Neural cell (in vitro differentiated cells): ENCODE data around the gene PEAK1. TPM values are rescaled to one million over a fixed set of nuclear protein-coding genes. Genes with fewer than 3 reads are reported as not detected.

Source experiments
- H2AFZ ChIP-seq: fragments of 200-600, 300-800 bp; sonication (generic), shearing (Covaris generic); 2 replicates; pipeline ENCODE4 v1.6.0; 2014; ENCODE audit warnings: low read depth, mild to moderate bottlenecking, antibody characterized with exemption, low read length, moderate library complexity
- H3F3A ChIP-seq: fragments of 200-600 bp; shearing (Covaris generic); 2 replicates; pipeline ENCODE4 v1.6.1; 2016; ENCODE audit warnings: mild to moderate bottlenecking, moderate library complexity, mixed read lengths, antibody characterized with exemption, low read length; ENCODE audit not compliant: insufficient read depth, poor library complexity, severe bottlenecking
- H3K27ac ChIP-seq: fragments of 200-600, 300-800 bp; sonication (generic), shearing (Covaris generic); 2 replicates; pipeline ENCODE4 v1.5.1; 2014; ENCODE audit warnings: mild to moderate bottlenecking, low read length, moderate library complexity
- H3K27me3 ChIP-seq: fragments of 300-800, 200-600 bp; sonication (generic), shearing (Covaris generic); 2 replicates; pipeline ENCODE4 v1.6.0; 2014; ENCODE audit warnings: mild to moderate bottlenecking, low read depth, low read length, moderate library complexity; ENCODE audit not compliant: insufficient read depth
- H3K36me3 ChIP-seq: fragments of 300-800, 200-600 bp; sonication (generic), shearing (Covaris generic); 2 replicates; pipeline ENCODE4 v1.5.1; 2014; ENCODE audit warnings: mild to moderate bottlenecking, antibody characterized with exemption, low read length, moderate library complexity; ENCODE audit not compliant: insufficient read depth
- H3K4me2 ChIP-seq: fragments of 300-800, 200-600 bp; sonication (generic), shearing (Covaris generic); 2 replicates; pipeline ENCODE4 v1.6.0; 2014; ENCODE audit warnings: mild to moderate bottlenecking, low read length
- H3K4me3 ChIP-seq: fragments of 300-800, 200-600 bp; sonication (generic), shearing (Covaris generic); 2 replicates; pipeline ENCODE4 v1.5.1; 2014; ENCODE audit warnings: mild to moderate bottlenecking, low read length, moderate library complexity
- H3K79me2 ChIP-seq: fragments of 200-600 bp; shearing (Covaris generic); replicated peaks from 2 replicates; pipeline ENCODE4 v1.6.0; 2014; ENCODE audit warnings: mild to moderate bottlenecking, low read length, moderate library complexity; ENCODE audit not compliant: insufficient read depth
- H3K9ac ChIP-seq: fragments of 300-800, 200-600 bp; sonication (generic), shearing (Covaris generic); 2 replicates; pipeline ENCODE4 v1.6.1; 2016; ENCODE audit warnings: mild to moderate bottlenecking, low read length, mixed read lengths
- H3K9me2 ChIP-seq: fragments of 200-600 bp; shearing (Covaris generic); 2 replicates; pipeline ENCODE4 v1.6.1; 2016; ENCODE audit warnings: mild to moderate bottlenecking, low read length, mixed read lengths; ENCODE audit not compliant: insufficient read depth
- H3K9me3 ChIP-seq: fragments of 200-600, 300-800 bp; sonication (generic), shearing (Covaris generic); 2 replicates; pipeline ENCODE4 v1.6.1; 2016; ENCODE audit warnings: mild to moderate bottlenecking, mixed run types, low read length, moderate library complexity, mixed read lengths
- H4K20me1 ChIP-seq: fragments of 200-600 bp; shearing (Covaris generic); 2 replicates; pipeline ENCODE4 v1.6.1; 2016; ENCODE audit warnings: mild to moderate bottlenecking, mixed run types; ENCODE audit not compliant: insufficient read depth
- CTCF ChIP-seq: fragments of 450-650 bp; IDR thresholded peaks from 2 replicates; pipeline ENCODE4 v1.5.1; 2014; ENCODE audit warnings: antibody characterized with exemption, mild to moderate bottlenecking, moderate library complexity; ENCODE audit not compliant: poor library complexity, severe bottlenecking
- EP300 ChIP-seq: fragments of 450-650 bp; conservative IDR thresholded peaks from 2 replicates; pipeline ENCODE4 v1.6.1; 2014; ENCODE audit warnings: antibody characterized with exemption, mild to moderate bottlenecking, moderate library complexity; ENCODE audit not compliant: poor library complexity, severe bottlenecking
- EZH2 ChIP-seq: fragments of 200-600, 300-800 bp; shearing (Covaris generic), sonication (generic); IDR thresholded peaks from 2 replicates; pipeline ENCODE4 v1.6.1; 2014; ENCODE audit warnings: antibody characterized with exemption, low read length, borderline replicate concordance, mild to moderate bottlenecking; ENCODE audit not compliant: insufficient read depth, poor library complexity, severe bottlenecking
- POLR2AphosphoS5 ChIP-seq: IDR thresholded peaks from 2 replicates; pipeline ENCODE4 v1.6.1; 2012
- RAD21 ChIP-seq: fragments of 450-650 bp; conservative IDR thresholded peaks from 2 replicates; pipeline ENCODE4 v1.6.1; 2014; ENCODE audit warnings: antibody characterized with exemption, mild to moderate bottlenecking, moderate library complexity
- SMC3 ChIP-seq: fragments of 450-650 bp; conservative IDR thresholded peaks from 2 replicates; pipeline ENCODE4 v1.6.1; 2014; ENCODE audit warnings: antibody characterized with exemption, mild to moderate bottlenecking, moderate library complexity; ENCODE audit not compliant: poor library complexity
- TAF1 ChIP-seq: IDR thresholded peaks from 2 replicates; pipeline ENCODE4 v1.6.1; 2012; ENCODE audit warnings: low read depth
- polyA plus RNA-seq: library from polyadenylated mRNA; depleted of rRNA; stranded (reverse); fragments of >200 nt; gene quantifications from 2 replicates; pipeline ENCODE4 v1.2.3, GENCODE V29; 2014
- TF ChIP-seq, protein P1 (sequence below): IDR thresholded peaks from 2 replicates; pipeline ENCODE4 v1.6.1; 2012; ENCODE audit warnings: borderline replicate concordance

Gene PEAK1
- polyA plus RNA-seq, 1 donor from 2014 or later, result 5.8 TPM

GRCh38 chr15:77107068-77107467, 312.8 kb downstream of the PEAK1 start:
- H4K20me1 ChIP-seq, result no peaks in the 10 kb centered on the region
- H2AFZ ChIP-seq, result no peak overlapping the region
- no peaks in the 10 kb centered on the region for H3K9me3 ChIP-seq
- TF ChIP-seq EZH2 (no peak), SMC3 (no peak), TAF1 (no peak)
- no peak overlapping the region for H3K4me2 ChIP-seq
- no peaks in the 10 kb centered on the region for H3K36me3 ChIP-seq
- H3K9me2 ChIP-seq, result no peaks in the 10 kb centered on the region
- no peak overlapping the region for H3K27ac ChIP-seq
- no peaks in the 10 kb centered on the region for H3F3A ChIP-seq
- no peaks in the 10 kb centered on the region for H3K27me3 ChIP-seq
- H3K4me3 ChIP-seq, result no peak overlapping the region
- no peaks in the 10 kb centered on the region for H3K79me2 ChIP-seq
- H3K9ac ChIP-seq, result no peak overlapping the region

DNA sequence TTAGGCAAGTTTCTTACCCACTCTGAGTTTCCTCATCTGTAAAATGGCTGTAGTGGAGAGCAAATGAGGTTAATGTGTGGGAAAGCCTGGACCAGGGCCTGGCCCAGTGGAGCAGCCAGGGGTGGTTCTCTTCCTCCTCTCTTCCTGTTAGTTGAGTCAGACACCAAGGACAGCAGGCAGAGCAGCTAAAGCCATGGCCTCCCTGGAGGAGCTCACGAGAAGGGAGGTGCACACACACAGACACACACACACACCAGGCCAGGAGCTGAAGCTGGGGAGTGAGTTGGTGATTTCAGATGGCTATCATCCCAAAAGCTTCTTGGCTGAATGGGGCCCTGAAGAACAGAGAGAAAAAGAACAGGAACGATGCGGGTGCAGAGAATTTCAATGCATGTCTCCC, 315.7 kb downstream of the PEAK1 start:
- no peaks in the 10 kb centered on the region for H3K9me2 ChIP-seq
- no peak overlapping the region for H3K4me3 ChIP-seq
- H3K36me3 ChIP-seq, result no peaks in the 10 kb centered on the region
- H3K9ac ChIP-seq, result no peak overlapping the region
- no peaks in the 10 kb centered on the region for H4K20me1 ChIP-seq
- H3K4me2 ChIP-seq, result no peak overlapping the region
- H3K79me2 ChIP-seq, result no peaks in the 10 kb centered on the region
- no peaks in the 10 kb centered on the region for H3F3A ChIP-seq
- no peak overlapping the region for H2AFZ ChIP-seq
- no peaks in the 10 kb centered on the region for H3K9me3 ChIP-seq
- H3K27me3 ChIP-seq, result no peaks in the 10 kb centered on the region
- no peak overlapping the region for H3K27ac ChIP-seq
- no peak for TF ChIP-seq TAF1
- no peak for TF ChIP-seq RAD21
- no peak for TF ChIP-seq CTCF
- no peak for TF ChIP-seq POLR2AphosphoS5
- no peak for TF ChIP-seq EZH2
- no peak for TF ChIP-seq EP300
- no peak for TF ChIP-seq SMC3
- TF ChIP-seq, protein P1, sequence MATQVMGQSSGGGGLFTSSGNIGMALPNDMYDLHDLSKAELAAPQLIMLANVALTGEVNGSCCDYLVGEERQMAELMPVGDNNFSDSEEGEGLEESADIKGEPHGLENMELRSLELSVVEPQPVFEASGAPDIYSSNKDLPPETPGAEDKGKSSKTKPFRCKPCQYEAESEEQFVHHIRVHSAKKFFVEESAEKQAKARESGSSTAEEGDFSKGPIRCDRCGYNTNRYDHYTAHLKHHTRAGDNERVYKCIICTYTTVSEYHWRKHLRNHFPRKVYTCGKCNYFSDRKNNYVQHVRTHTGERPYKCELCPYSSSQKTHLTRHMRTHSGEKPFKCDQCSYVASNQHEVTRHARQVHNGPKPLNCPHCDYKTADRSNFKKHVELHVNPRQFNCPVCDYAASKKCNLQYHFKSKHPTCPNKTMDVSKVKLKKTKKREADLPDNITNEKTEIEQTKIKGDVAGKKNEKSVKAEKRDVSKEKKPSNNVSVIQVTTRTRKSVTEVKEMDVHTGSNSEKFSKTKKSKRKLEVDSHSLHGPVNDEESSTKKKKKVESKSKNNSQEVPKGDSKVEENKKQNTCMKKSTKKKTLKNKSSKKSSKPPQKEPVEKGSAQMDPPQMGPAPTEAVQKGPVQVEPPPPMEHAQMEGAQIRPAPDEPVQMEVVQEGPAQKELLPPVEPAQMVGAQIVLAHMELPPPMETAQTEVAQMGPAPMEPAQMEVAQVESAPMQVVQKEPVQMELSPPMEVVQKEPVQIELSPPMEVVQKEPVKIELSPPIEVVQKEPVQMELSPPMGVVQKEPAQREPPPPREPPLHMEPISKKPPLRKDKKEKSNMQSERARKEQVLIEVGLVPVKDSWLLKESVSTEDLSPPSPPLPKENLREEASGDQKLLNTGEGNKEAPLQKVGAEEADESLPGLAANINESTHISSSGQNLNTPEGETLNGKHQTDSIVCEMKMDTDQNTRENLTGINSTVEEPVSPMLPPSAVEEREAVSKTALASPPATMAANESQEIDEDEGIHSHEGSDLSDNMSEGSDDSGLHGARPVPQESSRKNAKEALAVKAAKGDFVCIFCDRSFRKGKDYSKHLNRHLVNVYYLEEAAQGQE, result no peak
